Myocyte (in vitro differentiated cells): ENCODE data around the gene GRIK1. TPM values are rescaled to one million over a fixed set of nuclear protein-coding genes. Genes with fewer than 3 reads are reported as not detected.

Experiments
- DNase-seq: peaks from one replicate; pipeline ENCODE4 v3.0.0-alpha.2; 2012; ENCODE audit warnings: low read depth
- total RNA-seq: library from RNA; depleted of rRNA; stranded (reverse); fragments of >200 nt; gene quantifications from 2 replicates; pipeline ENCODE4 v1.2.3, GENCODE V29; 2014

GRIK1 gene
- total RNA-seq, 1 donor from 2014 or later: 0.16 TPM

DNA sequence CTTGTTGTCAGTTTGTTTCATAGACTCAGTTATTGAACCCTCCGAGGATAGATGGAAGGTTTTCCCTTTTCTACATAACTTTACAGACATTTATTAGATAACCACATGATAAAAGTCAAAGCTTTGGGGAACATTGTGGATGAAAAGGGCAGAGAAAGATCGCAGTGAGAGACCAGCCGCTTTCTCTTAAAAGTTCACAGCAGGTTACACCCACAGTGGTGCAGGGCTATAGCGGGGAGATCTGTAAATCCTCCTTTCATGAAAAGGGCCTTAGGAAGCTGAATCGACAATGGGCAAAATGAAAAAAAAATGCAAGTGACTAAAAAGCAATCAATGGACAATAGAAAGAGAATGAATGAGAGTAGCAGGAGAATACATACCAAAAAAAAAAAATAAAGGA lies 218.6 kb downstream of the GRIK1 start:
- no peak for DNase-seq

DNA sequence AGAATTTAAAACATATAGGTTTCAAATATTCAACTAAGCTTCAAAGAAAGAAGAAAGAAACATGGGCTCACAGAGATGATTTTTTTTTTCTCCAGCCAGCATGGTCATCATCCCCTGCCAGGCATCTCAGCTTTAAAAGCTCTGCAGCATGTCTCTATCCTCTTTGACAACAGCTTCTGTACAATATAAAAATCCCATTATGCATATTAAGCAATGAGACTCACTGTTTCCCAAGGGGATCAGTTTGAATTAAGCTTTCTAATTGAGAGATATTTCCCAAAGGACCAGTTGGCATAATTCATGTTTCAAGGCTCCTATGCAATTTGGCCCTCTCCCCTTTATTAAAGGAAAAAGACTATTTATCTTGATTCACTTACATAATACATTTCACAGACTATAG lies 220.3 kb downstream of the GRIK1 start:
- DNase-seq: no peak

DNA sequence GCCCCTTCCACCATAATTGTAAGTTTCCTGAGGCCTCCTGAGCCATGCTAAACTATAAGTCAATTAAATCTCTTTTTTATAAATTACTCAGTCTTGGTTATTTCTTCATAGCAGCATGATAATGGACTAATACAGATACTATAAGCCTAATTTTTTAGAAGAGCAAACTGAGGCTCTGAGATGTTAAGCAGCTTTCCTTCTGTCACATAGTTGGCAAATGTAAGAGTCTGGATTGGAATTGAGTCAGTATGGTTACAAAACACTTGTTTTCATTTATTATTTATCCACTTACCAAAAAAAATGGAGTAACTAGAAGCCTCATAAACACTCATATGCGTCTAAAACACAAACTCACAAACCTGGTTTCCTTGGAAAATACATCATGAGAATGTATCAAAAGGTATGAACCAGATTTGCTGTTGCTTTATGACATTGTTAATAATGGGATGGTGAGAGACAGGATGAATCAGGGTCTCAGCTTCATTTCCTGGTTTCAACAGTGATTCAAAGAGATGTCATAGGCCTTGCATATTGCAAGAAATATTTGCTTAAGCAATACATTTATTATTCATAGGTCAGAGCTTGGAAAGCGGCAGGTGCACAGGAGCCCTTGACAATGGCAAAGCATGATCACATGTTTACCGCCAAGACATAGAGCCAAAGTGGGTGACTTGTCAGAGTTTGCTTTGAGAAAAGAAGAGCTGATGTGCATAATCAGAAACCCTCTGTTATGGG lies 221.5 kb downstream of the GRIK1 start:
- no peak for DNase-seq

DNA sequence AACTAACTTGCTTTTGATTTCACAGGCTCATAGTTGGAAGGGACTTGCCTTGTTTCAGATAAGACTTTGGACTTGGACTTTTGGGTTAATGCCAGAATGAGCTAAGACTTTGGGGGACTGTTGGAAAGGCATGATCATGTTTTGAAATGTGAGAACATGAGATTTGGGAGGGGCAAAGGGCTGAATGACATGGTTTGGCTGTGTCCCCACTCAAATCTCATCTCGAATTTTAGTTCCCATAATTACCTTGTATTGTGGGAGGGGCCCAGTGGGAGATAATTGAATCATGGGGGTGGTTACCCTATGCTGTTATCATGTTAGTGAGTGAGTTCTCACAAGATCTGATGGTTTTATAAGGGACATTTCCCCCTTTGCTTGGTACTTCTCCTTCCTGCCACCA lies 222.1 kb downstream of the GRIK1 start:
- DNase-seq: no peak

DNA sequence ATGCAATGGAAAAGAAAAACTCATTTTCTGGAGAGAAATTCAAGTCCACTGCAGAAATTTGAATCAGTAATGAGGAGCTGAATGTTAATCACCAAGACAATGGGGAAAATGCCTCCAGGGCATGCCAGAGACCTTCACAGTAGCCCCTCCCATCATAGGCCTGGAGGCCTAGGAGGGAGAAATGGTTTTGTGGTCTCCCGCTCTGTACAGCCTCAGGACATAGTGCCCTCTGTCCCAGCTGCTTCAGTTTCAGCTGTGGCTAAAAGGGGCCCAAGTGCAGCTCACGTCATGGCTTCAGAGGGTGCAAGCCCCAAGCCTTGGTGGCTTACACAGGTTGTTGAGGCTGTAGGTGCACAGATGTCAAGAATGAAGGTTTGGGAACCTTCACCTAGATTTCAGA lies 223.0 kb downstream of the GRIK1 start:
- no peak for DNase-seq

DNA sequence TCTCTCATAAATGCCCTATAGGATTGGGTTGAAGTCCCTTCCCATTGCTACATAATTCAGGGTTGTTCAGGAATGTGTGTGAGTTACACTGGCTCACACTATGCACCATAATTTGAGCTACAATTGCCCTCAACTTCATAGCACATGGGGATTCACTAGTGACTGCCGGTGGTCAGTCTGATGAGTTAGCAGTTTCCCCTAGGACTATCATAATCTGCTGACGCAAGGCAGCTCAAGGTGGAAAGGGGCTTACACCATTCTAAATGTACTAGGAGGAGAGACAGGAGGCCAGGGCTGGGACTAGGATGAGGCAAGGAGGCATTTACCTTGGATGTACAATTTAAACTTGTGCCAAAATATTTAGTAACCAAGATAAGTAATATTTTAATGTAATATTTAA lies 224.7 kb downstream of the GRIK1 start:
- no peak for DNase-seq

DNA sequence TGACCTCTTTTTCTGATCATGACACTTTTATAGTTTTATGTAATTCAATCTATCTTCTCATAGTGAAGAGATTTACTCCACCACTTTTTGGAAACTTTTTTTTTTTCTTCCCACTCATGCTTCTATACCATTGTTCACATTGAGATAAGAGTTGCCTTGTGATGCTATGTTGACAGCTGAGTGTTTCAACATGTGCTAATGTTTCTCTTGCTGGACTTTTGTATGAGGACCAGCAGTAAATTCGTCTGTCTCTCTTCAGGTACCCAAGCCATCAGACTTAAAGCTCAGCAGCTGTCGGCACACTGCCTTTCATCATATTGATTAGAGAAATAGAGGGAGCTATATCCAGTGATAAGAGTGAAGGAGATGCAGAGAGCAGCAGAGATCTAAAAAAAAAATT lies 227.0 kb downstream of the GRIK1 start:
- DNase-seq: no peak

DNA sequence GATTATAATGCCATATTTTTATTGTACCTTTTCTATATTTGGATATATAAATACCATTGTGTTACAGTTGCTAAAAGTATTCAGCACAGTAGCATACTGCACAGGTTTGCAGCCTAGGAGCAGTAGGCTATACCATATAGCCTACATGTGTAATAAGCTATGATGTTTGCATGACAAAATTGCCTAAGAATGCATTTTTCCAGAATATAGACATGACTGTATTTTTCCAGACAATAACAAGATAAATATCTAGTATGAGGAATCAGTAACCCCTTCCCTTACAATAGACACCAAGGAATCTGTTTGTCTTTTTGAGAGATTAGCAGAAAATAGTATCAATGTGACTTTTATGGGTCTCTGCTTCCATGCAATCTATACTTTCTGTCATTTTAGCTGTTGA lies 228.6 kb downstream of the GRIK1 start:
- DNase-seq: no peak

DNA sequence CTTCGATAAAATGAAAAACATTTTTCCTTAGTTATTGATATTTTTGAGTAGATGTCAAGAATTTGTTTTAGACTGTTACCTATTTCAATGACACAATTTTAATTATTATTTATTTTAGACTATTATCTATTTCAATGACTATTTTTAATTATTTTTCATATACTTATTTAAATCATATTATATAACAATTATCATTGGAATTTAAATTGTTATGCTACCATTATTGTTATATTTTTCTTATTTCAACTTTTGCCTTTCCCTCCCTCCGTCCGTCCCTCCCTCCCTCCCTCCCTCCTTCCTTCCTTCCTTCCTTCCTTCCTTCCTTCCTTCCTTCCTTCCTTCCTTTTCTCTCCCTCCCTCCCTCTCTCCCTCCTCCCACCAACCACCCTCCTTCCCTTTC lies 229.3 kb downstream of the GRIK1 start:
- no peak for DNase-seq

DNA sequence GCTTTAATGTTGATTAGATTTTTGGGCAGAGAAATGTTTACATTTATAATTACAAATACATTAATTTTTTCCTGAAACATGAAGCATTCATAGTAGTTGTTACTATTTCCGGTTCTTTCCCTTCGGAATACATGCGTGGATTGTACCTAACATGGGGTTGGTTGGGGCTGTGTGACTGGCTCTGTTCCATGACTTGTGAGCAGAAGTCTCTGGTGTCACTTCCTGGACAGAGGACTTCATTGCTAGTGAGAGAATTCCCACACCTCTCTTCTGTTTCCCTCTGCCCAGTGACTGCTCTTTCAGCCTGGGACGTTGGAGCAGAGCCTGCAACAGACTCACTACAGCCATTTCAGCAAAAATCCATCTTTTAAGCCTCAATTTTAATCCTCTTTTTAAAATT lies 231.4 kb downstream of the GRIK1 start:
- DNase-seq: no peak

DNA sequence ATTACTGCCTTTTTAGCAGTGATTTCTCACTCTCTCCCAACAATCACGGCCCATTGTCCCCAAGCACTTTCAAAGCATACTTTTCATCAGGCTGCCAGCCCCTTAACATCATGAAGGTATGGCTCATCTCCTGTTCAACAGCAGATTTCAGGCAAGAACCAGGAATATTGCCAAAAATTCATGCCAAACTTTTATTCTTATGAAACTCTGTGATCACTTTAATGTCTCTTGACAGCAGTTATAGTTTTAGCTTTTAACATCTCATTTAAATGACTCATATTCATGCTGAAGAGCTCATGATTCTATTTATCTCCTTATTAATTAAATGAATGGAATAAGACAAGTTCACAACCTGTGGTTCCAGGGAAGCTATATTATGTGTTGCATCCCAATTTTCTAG lies 235.1 kb downstream of the GRIK1 start:
- DNase-seq: no peak

DNA sequence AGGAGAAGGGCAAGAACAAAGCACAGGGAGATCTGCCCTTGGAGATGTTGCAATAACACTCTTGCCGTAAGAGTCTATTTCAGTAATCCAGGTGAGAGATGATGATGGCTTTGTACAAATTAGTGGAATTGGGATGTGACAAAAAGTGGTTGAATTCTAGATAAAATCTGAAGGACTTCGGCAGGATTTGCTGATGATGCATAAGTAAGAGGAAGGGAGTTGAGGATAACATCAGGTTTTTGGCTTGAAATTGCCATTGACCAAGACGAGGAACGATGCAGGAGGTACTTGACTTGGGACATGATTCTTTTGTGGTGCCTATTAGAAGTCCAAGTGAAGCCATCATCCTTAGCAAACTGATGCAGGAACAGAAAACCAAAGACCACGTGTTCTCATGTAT lies 238.1 kb downstream of the GRIK1 start:
- DNase-seq: no peak

DNA sequence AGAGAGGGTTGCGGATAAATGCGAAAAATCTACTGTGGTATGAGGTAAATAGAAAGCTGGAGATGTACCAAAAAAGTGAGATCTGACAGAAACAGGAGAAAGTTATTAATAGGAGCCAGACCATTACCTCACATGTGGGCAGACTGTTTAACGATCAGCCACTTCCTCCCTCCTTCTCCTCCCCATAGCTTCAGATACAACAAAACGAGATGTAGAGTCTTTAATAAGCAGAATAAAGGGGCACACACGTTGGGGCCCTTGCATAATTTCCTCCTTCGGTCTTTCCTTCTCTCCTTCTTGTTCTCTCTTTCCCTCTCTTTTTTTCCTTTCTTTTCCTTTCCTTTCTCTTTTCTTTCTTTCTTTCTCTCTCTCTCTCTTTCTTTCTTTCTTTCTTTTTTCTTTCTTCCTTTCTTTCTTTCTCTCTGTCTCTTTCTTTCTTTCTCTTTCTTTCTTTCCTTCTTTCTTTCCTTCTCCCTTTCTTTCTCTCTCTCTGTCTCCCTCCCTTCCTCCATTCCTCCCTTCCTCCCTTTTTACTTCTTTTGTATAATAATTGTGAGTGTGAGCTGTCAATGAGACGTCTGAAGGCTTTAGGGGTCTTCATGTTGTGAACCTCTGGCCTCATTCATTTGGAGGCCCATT lies 242.1 kb downstream of the GRIK1 start:
- DNase-seq: no peak

DNA sequence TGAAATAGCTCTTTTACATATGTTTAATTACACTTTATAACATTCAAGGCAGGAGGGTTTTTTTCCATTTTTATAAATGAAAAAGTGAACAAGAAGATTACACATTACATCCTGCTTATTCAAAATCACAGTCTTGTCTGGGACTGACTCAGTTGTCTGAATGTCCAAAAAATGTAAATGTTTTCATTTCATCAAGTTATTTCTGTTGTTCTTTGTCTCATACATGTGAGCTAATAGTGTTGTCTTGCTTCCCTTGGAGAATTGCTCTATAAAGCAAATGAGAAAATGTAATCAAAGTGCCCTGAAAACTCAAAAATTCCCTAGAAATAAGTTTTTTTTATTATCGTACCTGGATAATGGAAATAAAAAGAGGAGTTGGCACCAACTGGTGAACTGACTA lies 242.9 kb downstream of the GRIK1 start:
- DNase-seq: no peak

DNA sequence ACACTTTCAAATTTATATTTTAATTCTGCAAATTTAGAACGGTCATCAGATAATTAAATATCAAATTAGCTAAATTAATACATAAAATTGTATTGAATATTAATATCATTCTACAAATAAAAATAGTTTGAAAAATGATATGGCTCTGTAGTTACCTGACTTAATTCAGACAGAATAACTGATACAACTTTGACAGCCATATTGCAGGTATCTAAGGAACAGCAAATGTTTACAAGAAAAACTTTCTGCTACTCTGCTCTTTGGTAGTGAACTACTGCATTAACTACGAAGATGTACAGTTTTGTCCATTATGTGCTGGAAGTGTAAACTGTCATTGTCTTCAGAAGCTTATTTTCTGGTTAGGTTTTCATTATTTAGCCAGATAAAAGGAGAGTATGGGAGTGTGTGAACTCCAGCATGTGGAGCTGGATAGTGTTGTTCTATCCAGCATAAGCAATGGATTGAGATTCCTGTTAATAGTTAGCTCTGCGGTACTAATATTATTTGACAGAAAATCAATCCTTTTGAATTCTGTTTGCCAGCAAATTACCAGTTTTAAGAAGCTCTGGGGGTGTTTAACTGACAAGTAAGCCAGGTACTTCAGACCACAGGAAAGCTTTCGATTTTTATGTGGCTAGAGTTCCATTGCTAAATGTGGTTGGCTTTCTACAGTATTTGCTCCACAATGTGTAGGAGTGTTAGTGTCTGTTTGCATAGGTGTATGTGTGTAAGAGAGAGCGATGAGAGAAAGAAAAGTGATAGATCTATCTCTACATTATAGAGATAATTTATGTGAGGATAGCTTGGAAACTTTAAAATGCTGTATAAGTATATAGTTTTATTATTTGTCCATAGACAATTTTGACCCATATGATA lies 247.9 kb downstream of the GRIK1 start:
- DNase-seq: no peak

DNA sequence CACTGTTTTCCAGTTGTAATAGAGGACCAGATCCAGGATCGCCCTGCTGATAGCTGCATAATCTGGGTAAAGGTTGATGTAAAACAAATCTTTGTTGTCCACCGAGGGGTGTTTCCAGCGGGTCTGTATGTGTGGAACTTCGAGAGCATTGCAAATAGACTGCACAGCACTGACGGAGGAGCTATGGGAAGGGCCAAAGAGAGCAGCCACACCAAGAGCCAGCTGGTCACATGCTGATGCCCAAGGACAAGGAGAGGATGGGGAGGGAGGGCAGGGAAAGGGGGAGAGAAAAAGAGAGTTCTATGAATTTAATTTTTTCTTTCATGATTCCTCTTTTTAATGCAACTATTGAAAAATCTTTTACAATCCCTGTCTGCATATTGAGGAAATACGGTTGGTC lies 250.0 kb downstream of the GRIK1 start:
- no peak for DNase-seq

DNA sequence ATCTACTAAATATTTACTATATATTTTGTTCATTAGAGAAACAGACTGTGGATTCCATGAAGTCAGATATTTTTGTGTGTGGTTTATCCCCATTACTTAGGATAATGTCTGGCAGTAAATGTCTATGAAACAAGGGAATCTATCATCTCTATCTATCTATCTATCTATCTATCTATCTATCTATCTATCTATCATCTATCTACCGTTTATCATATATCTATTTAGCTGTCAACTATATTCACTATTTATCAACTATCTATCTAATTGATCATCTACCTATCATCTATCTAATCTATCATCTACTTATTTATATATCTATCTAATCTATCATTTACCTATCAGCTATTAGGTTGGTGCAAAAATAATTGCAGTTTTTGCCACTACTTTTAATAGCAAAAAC lies 255.7 kb downstream of the GRIK1 start:
- no peak for DNase-seq

DNA sequence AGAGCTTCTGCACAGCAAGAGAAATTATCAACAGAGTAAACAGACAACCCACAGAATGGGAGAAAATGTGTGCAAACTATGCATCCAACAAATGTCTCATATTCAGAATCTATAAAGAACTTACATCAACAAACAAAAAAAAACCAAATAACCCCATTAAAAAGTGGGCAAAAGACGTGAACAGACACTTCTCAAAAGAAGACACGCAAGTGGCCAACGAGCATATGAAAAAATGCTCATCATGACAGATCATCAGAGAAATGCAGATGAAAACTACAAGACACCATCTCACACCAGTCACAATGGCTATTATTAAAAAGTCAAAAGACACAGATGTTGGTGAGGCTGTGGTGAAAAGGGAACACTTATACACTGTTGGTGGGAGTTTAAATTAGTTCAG lies 257.0 kb downstream of the GRIK1 start:
- DNase-seq: no peak

DNA sequence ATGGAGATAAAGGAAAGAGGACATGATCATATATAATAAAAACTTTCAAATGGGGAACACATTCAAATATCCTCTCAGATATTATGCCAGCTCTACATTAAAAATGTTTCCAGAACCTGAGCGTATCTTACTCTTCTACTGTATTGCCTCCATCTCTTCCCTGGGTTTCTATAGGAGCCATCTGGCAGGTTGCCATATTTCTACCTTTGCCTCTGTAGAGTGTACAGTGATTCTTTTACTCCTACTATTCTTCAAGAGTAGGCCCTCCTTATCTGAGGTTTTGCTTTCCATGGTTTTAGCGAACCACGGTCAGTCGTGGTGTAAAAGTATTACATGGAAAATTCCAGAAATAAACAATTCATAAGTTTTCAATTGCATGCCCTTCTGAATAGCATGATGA lies 259.5 kb downstream of the GRIK1 start:
- DNase-seq: no peak

DNA sequence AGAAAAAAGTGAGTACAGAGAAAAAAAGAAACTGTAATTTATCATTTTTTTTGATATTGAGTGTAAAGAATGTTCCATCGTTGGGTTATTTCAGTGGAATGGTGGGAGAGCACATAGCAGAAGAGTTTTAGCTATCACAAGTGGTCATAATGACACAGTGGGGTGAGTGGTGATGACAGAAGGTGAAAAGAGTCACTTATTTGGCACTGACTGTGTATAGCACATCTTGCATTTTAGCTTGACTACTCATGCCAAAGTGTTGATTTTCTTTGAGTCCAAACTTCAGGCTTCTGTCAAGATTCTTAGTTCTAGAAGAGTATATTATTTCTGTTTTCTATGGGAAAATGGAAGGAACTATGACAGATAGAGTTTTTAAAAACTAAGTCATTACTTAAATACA lies 261.2 kb downstream of the GRIK1 start:
- DNase-seq: no peak

DNA sequence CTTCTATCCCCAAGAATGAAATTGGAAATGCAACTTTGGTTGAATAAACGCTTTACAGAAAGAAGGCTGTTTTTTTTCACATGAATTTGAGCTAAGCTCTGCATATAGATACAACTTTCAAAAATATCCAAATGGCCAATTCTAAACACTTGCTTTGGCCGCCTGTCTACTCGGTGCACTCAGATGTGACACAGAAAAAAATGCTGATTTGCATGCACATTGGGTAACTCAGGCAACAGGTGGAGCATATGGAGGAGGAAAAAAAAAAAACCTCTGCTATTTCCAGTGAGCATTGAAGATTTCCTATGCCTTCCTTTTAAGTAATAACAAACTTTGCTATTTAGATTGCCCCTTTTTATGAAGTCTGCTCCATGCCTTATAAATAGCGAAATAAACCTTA lies 262.5 kb downstream of the GRIK1 start:
- no peak for DNase-seq

DNA sequence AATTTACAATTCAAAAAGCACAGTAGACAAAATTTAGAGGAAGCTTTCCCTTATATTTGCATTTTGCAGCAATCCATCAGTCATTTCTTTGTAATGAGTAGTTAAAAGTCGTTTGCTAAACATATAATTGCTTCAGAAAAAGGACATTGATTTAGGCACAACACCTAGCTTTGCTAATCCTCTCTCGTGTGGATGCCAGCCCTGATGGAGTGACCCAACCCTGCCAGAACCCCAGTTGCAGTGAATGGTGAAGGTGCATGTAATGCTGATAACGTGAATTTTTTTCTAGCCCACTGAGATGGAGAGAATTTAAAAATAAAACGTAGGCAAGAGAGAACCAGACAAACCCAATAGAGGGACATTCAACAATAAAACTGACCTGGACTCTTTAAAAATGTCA lies 263.4 kb downstream of the GRIK1 start:
- DNase-seq: no peak
